K562 (cell line): Measurements from ENCODE around the gene CYP2W1. TPM values are rescaled to one million over a fixed set of nuclear protein-coding genes. Genes with fewer than 3 reads are reported as not detected.

Experiments used
- NR2C2 ChIP-seq, 2 experiments: fragments of 200-800 bp in 1 of 2; sonication (Bioruptor generic) in 1 of 2; sonication (generic) in 1 of 2; formaldehyde crosslinking in 1 of 2; IDR thresholded peaks; 2 replicates each; pipeline versions ENCODE4 v1.6.1 to v1.8.0; 2016 to 2022; ENCODE audit warnings: mild to moderate bottlenecking in 1 of 2, missing compliant biosample characterization in 1 of 2, missing genetic modification characterization in 1 of 2, missing genetic modification reagents in 1 of 2
- polyA plus RNA-seq, 8 experiments: library from polyadenylated mRNA; depleted of rRNA in 4 of 8; stranded (reverse) in 5 of 8; unstranded in 3 of 8; fragments of >200 nt; fragmentation: Nextera tagmentation in 2 of 8; fragmentation: Illumina TruSeq in 1 of 8; extraction: Ambion mirVana in 2 of 8; extraction: Trizol in 1 of 8; gene quantifications; 2 replicates each; pipeline versions ENCODE4 v1.2.1 to v1.2.3, GENCODE V29; 2011 to 2014; ENCODE audit warnings: inconsistent platforms in 1 of 8, missing spikeins in 1 of 8
- total RNA-seq, 7 experiments: library from RNA; depleted of rRNA in 6 of 7; stranded (reverse); fragments of >200 nt in 6 of 7; fragmentation: Illumina TruSeq in 2 of 7; extraction: Trizol in 2 of 7; gene quantifications; 2 replicates each; pipeline versions ENCODE4 v1.2.1 to v1.2.3, GENCODE V29; 2011 to 2021; ENCODE audit warnings: low replicate concordance in 1 of 7
- TF ChIP-seq, protein P1 (sequence below): fragments of 200-800 bp; sonication (Bioruptor generic); IDR thresholded peaks from 2 replicates; pipeline ENCODE4 v1.6.1; 2016; ENCODE audit warnings: missing genetic modification characterization, missing compliant biosample characterization
- TF ChIP-seq, protein P2 (sequence below): fragments of 450-650 bp; IDR thresholded peaks from 2 replicates; pipeline ENCODE4 v1.6.1; 2016; ENCODE audit warnings: borderline replicate concordance
- TF ChIP-seq, protein P3 (sequence below): fragments of 250-450 bp; sonication (Bioruptor Pico); IDR thresholded peaks from 2 replicates; pipeline ENCODE4 v1.9.0; 2021; ENCODE audit warnings: mild to moderate bottlenecking

The CYP2W1 gene
- total and polyA plus RNA-seq, 9 of the 15 experiments (the other 6 are each of a cell fraction or from before 2014, with no cell fraction given) = not detected

DNA sequence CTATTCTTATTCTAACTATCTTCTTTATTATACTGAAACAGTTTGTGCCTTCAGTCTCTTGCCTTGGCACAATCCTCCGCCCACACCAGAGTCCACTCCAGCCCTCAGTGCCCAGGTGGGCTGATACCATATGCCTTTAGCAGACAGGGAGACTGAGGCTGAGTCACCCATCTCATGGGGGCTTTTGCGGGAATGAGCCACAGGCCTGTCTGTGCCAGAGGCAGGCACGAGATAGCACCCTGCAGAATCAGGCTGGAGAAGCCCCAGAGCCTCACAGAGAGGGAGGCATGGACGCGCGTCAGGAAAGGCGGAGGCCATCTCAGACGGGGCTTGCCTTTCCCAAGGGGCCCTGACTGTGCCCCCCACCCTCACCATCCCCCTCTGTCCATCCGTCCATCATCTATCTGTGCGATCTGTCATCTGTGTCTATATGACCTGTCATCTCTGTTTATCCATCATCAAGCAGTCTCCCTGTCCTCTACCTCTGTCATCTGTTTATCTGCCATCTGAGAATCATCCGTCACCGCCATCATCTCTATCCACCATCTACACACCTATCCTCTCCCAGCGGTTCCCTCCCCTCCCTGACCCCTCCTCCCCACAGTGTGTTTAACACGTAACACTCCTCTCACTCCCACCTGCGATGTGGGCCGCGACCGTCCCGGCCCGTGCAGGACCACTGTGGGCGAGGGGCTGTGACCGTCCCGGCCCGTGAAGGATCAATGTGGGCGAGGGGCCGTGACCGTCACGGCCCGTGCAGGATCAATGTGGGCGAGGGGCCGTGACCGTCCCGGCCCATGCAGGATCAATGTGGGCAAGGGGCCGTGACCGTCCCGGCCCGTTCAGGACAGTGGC lies 21.2 kb upstream of the CYP2W1 start (continued):
- TF ChIP-seq, protein P1, sequence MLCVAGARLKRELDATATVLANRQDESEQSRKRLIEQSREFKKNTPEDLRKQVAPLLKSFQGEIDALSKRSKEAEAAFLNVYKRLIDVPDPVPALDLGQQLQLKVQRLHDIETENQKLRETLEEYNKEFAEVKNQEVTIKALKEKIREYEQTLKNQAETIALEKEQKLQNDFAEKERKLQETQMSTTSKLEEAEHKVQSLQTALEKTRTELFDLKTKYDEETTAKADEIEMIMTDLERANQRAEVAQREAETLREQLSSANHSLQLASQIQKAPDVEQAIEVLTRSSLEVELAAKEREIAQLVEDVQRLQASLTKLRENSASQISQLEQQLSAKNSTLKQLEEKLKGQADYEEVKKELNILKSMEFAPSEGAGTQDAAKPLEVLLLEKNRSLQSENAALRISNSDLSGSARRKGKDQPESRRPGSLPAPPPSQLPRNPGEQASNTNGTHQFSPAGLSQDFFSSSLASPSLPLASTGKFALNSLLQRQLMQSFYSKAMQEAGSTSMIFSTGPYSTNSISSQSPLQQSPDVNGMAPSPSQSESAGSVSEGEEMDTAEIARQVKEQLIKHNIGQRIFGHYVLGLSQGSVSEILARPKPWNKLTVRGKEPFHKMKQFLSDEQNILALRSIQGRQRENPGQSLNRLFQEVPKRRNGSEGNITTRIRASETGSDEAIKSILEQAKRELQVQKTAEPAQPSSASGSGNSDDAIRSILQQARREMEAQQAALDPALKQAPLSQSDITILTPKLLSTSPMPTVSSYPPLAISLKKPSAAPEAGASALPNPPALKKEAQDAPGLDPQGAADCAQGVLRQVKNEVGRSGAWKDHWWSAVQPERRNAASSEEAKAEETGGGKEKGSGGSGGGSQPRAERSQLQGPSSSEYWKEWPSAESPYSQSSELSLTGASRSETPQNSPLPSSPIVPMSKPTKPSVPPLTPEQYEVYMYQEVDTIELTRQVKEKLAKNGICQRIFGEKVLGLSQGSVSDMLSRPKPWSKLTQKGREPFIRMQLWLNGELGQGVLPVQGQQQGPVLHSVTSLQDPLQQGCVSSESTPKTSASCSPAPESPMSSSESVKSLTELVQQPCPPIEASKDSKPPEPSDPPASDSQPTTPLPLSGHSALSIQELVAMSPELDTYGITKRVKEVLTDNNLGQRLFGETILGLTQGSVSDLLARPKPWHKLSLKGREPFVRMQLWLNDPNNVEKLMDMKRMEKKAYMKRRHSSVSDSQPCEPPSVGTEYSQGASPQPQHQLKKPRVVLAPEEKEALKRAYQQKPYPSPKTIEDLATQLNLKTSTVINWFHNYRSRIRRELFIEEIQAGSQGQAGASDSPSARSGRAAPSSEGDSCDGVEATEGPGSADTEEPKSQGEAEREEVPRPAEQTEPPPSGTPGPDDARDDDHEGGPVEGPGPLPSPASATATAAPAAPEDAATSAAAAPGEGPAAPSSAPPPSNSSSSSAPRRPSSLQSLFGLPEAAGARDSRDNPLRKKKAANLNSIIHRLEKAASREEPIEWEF (CRISPR knock-in tag) = no peak
- TF ChIP-seq, protein P2, sequence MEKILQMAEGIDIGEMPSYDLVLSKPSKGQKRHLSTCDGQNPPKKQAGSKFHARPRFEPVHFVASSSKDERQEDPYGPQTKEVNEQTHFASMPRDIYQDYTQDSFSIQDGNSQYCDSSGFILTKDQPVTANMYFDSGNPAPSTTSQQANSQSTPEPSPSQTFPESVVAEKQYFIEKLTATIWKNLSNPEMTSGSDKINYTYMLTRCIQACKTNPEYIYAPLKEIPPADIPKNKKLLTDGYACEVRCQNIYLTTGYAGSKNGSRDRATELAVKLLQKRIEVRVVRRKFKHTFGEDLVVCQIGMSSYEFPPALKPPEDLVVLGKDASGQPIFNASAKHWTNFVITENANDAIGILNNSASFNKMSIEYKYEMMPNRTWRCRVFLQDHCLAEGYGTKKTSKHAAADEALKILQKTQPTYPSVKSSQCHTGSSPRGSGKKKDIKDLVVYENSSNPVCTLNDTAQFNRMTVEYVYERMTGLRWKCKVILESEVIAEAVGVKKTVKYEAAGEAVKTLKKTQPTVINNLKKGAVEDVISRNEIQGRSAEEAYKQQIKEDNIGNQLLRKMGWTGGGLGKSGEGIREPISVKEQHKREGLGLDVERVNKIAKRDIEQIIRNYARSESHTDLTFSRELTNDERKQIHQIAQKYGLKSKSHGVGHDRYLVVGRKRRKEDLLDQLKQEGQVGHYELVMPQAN = no peak
- TF ChIP-seq NR2C2 (CRISPR knock-in tag; IDR thresholded peaks at IDR 0.05) (no peak), NR2C2 (tag; IDR thresholded peaks at IDR 0.05) (0 out of 2 replicates have a peak, but pooled peaks have one; percentile 21)
- TF ChIP-seq, protein P3, sequence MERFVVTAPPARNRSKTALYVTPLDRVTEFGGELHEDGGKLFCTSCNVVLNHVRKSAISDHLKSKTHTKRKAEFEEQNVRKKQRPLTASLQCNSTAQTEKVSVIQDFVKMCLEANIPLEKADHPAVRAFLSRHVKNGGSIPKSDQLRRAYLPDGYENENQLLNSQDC (CRISPR knock-in tag) = no peak
